Activated CD4-positive, alpha-beta memory T cell treated with anti-CD3 and anti-CD28 coated beads for 36 hours (primary cell): ENCODE measurements around the gene ATP7B. TPM values are rescaled to one million over a fixed set of nuclear protein-coding genes. Genes with fewer than 3 reads are reported as not detected.
"Not testable (repeated sequence)": the region's sequence is repeated elsewhere in the genome, so short reads cannot be mapped to it uniquely, and the experiment has no call there.

Experiments used
- CTCF ChIA-PET: fragments of 350-600 bp; sonication (Branson Sonifier 250); formaldehyde crosslinking; loops from one replicate; lab custom pipeline; 2021; ENCODE audit warnings: antibody characterized with exemption, inconsistent platforms; lab: Charles Lee
- POLR2A ChIA-PET: fragments of 350-600 bp; sonication (Branson Sonifier 250); formaldehyde crosslinking; loops from one replicate; lab custom pipeline; 2021; ENCODE audit warnings: antibody characterized with exemption; lab: Charles Lee
- DNase-seq: peaks from one replicate; pipeline ENCODE4 v3.0.0-alpha.2; 2020
- H3K27ac Mint-ChIP-seq: one replicate; pipeline ENCODE4 v1.8.0; 2021; ENCODE audit warnings: mixed read lengths
- H3K27me3 Mint-ChIP-seq: one replicate; pipeline ENCODE4 v1.8.0; 2021; ENCODE audit warnings: mixed read lengths
- H3K36me3 Mint-ChIP-seq: one replicate; pipeline ENCODE4 v1.8.0; 2021; ENCODE audit warnings: mixed read lengths
- H3K4me1 Mint-ChIP-seq: one replicate; pipeline ENCODE4 v1.8.0; 2021; ENCODE audit warnings: low read depth, mixed read lengths
- H3K4me3 Mint-ChIP-seq: one replicate; pipeline ENCODE4 v1.8.0; 2021; ENCODE audit warnings: mild to moderate bottlenecking, mixed read lengths
- H3K9me3 Mint-ChIP-seq: one replicate; pipeline ENCODE4 v1.8.0; 2021; ENCODE audit warnings: mixed read lengths
- intact Hi-C: fragments of 100-400 bp; cut with micrococcal nuclease; formaldehyde crosslinking; loops from one replicate; pipeline ENCODE4 v1.15.1; 2023
- total RNA-seq, 2 experiments: library from RNA; stranded (reverse); gene quantifications; one replicate each; pipeline ENCODE4 v1.2.3, GENCODE V29; 2021

The ATP7B gene
- total RNA-seq, 2 experiments from 2014 or later = 0.86 to 1.5 TPM

GRCh38 chr13:51995677-51996551 is 15.3 kb downstream of the ATP7B start:
- Mint-ChIP-seq H3K9me3 (no peaks in the 10 kb centered on the region), H3K27me3 (peaks cover 7% of the 10 kb centered on the region), H3K4me3 (no peak overlapping the region), H3K36me3 (no peaks in the 10 kb centered on the region), H3K27ac (no peak overlapping the region), H3K4me1 (no peaks in the 10 kb centered on the region)
- ChIA-PET CTCF (no interaction called here), POLR2A (no interaction called here)
- DNase-seq = no peak
- intact Hi-C loops = no loop called here

DNA sequence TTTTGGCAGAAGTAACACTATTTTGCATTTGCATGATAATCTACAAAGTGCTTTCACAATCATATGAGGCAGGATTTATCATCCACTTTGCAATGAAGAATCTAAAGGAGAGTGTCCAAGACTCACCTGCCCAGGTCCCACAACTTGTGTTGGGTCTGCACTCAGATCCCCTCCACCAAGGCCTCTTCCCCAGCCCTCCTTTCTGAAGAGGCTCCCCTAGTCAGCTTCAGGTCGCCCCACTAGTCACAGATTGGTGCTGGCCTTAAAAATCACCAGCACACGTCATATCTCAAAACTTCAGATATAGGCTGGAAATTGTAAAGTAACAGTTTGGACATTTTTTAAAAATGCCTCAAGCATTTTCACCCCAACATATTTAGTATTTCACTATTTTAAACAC is 17.5 kb downstream of the ATP7B start:
- ChIA-PET CTCF (no interaction called here), POLR2A (no interaction called here)
- H3K9me3 Mint-ChIP-seq = no peaks in the 10 kb centered on the region
- no peak overlapping the region for H3K4me3 Mint-ChIP-seq
- H3K4me1 Mint-ChIP-seq = no peaks in the 10 kb centered on the region
- intact Hi-C loops = no loop called here
- no peaks in the 10 kb centered on the region for H3K27me3 Mint-ChIP-seq
- H3K27ac Mint-ChIP-seq = no peak overlapping the region
- no peak for DNase-seq
- no peaks in the 10 kb centered on the region for H3K36me3 Mint-ChIP-seq

DNA sequence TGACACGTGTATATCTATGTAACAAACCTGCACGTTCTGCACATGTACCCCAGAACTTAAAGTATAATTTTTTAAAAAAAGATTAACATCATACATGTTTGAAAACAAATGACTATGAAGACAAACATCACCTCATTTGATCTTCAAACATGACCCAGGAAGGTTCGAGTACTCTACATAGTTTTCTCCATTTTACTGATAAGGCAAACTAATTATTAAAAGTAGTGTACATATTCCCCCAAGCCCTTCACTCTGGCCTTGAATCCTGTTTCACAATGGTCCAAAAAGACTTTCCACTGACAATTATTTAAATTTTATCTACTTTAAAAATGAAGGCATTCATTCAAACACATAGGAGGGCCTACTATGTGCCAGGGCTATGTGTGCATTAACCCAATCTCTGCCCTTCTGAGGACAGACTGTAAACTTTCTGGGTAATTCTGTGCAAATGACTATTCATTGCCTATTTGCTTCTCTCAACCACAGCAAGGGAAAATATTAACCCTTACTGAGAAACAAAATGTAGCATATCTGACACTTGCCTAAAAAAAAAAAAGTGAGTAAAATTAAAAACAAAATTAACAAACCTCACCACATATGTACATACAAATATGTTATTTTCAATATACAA is 22.1 kb downstream of the ATP7B start:
- CTCF ChIA-PET = no interaction called here
- intact Hi-C loops = no loop called here
- H3K4me1 Mint-ChIP-seq = no peaks in the 10 kb centered on the region

GRCh38 chr13:51984904-51985303 is 26.3 kb downstream of the ATP7B start:
- H3K4me1 Mint-ChIP-seq, DNase-seq, POLR2A ChIA-PET, H3K4me3 Mint-ChIP-seq, H3K36me3 Mint-ChIP-seq, H3K9me3 Mint-ChIP-seq, H3K27ac Mint-ChIP-seq, H3K27me3 Mint-ChIP-seq, CTCF ChIA-PET, intact Hi-C loops: not testable (repeated sequence)

More for the DNA sequence above, 22.1 kb downstream of the ATP7B start:
- peaks cover 6% of the 10 kb centered on the region for H3K27me3 Mint-ChIP-seq
- no peaks in the 10 kb centered on the region for H3K36me3 Mint-ChIP-seq
- no peak overlapping the region for H3K4me3 Mint-ChIP-seq
- POLR2A ChIA-PET = no interaction called here
- H3K9me3 Mint-ChIP-seq = peaks cover 6% of the 10 kb centered on the region
- DNase-seq = no peak
- H3K27ac Mint-ChIP-seq = no peak overlapping the region

DNA sequence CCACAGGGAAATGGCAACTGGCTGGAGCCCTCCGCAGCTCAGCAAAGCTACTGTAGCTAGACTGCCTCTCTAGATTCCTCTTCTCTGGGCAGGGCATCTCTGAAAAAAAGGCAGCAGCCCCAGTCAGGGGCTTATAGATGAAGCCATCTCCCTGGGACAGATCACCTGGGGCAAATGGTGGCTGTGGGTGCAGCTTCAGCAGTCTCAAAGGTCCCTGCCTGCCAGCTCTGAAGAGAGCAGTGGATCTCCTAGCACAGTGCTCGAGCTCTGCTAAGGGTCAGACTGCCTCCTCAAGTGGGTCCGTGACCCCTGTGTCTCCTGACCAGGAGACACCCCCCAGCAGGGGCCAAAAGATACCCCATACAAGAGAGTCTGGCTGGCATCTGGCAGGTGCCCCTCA is 28.0 kb downstream of the ATP7B start:
- H3K36me3 Mint-ChIP-seq, CTCF ChIA-PET, H3K4me1 Mint-ChIP-seq, intact Hi-C loops, H3K27ac Mint-ChIP-seq, POLR2A ChIA-PET, H3K9me3 Mint-ChIP-seq, DNase-seq, H3K4me3 Mint-ChIP-seq, H3K27me3 Mint-ChIP-seq: not testable (repeated sequence)

GRCh38 chr13:51981355-51981754 is 29.9 kb downstream of the ATP7B start:
- intact Hi-C loops = no loop called here
- ChIA-PET CTCF (interaction anchor here (1.6 kb wide), 1 partner anchor 146 kb away, joined by 4 read pairs; no protein-coding TSS in a partner anchor), POLR2A (no interaction called here)
- Mint-ChIP-seq H3K4me1 (no peaks in the 10 kb centered on the region), H3K9me3 (peaks cover 6% of the 10 kb centered on the region), H3K27ac (no peak overlapping the region), H3K4me3 (no peak overlapping the region), H3K27me3 (peaks cover 1% of the 10 kb centered on the region), H3K36me3 (no peaks in the 10 kb centered on the region)
- DNase-seq = no peak

DNA sequence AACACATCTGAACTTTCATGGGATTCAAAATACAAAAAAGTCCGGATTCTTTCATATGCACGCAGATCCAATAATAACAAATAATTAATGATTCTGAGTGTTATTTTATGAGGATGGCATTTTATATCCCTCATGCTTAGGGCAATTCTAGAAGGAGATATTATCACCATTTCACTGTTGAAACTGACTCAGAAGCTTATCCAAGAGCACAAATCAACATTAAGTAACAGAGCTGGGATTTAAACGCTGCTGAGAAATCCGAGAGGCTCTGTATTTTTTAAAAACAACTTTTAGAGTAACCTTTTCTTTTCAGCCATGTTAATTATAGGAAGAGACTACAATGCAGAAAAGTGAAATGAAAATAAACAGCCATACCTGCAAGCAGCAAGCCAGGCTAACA is 30.3 kb downstream of the ATP7B start:
- POLR2A ChIA-PET = no interaction called here
- CTCF ChIA-PET = interaction anchor here (1.6 kb wide), 1 partner anchor 146 kb away, joined by 4 read pairs; no protein-coding TSS in a partner anchor

GRCh38 chr13:51978796-51979556 is 32.3 kb downstream of the ATP7B start:
- Mint-ChIP-seq H3K9me3 (no peaks in the 10 kb centered on the region), H3K4me3 (no peak overlapping the region), H3K27me3 (no peaks in the 10 kb centered on the region), H3K4me1 (no peaks in the 10 kb centered on the region), H3K36me3 (no peaks in the 10 kb centered on the region), H3K27ac (no peak overlapping the region)
- DNase-seq = no peak
- intact Hi-C loops = no loop called here
- CTCF ChIA-PET = interaction anchor here (0.7 to 1.3 kb wide), 2 partner anchors 23 to 55 kb away, joined by 3 to 4 read pairs; no protein-coding TSS in a partner anchor
- POLR2A ChIA-PET = no interaction called here

More for the DNA sequence above, 30.3 kb downstream of the ATP7B start:
- no peaks in the 10 kb centered on the region for H3K4me1 Mint-ChIP-seq
- H3K4me3 Mint-ChIP-seq = no peak overlapping the region
- H3K36me3 Mint-ChIP-seq = no peaks in the 10 kb centered on the region
- intact Hi-C loops = no loop called here
- no peak overlapping the region for H3K27ac Mint-ChIP-seq
- H3K9me3 Mint-ChIP-seq = peaks cover 6% of the 10 kb centered on the region
- DNase-seq = no peak
- H3K27me3 Mint-ChIP-seq = peaks cover 1% of the 10 kb centered on the region

DNA sequence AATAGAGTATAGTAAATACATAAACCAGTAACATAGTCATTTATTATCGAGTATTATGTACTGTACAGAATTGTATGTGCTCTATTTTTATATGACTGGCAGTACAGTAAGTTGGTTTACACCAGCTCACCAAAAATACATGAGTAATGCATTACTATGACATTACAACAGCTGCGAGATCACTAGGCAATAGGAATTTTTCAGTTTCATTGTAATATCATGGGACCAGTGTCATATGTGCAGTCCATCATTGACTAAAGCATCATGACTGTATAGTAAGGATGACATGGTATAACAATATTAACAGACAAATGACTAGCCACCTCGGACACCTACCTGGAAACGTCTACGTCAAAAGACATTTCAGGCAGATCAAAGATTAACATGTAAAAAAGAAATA is 33.6 kb downstream of the ATP7B start:
- no peak for DNase-seq
- CTCF ChIA-PET = interaction anchor here (0.9 to 1.4 kb wide), 2 partner anchors 10 to 150 kb away, joined by 3 to 4 read pairs; no protein-coding TSS in a partner anchor
- POLR2A ChIA-PET = no interaction called here
- no peaks in the 10 kb centered on the region for H3K9me3 Mint-ChIP-seq
- no peak overlapping the region for H3K4me3 Mint-ChIP-seq
- intact Hi-C loops = no loop called here
- H3K27ac Mint-ChIP-seq = no peak overlapping the region
- no peaks in the 10 kb centered on the region for H3K36me3 Mint-ChIP-seq
- no peaks in the 10 kb centered on the region for H3K4me1 Mint-ChIP-seq
- no peaks in the 10 kb centered on the region for H3K27me3 Mint-ChIP-seq

GRCh38 chr13:51976890-51977289 is 34.4 kb downstream of the ATP7B start:
- DNase-seq = no peak
- H3K9me3 Mint-ChIP-seq = no peaks in the 10 kb centered on the region
- H3K4me3 Mint-ChIP-seq = no peak overlapping the region
- intact Hi-C loops = no loop called here
- no peaks in the 10 kb centered on the region for H3K27me3 Mint-ChIP-seq
- H3K36me3 Mint-ChIP-seq = no peaks in the 10 kb centered on the region
- no peak overlapping the region for H3K27ac Mint-ChIP-seq
- POLR2A ChIA-PET = no interaction called here
- CTCF ChIA-PET = interaction anchor here (0.9 to 1.4 kb wide), 3 partner anchors 9 to 151 kb away, joined by 3 to 4 read pairs (median 4); no protein-coding TSS in a partner anchor
- H3K4me1 Mint-ChIP-seq = no peaks in the 10 kb centered on the region

DNA sequence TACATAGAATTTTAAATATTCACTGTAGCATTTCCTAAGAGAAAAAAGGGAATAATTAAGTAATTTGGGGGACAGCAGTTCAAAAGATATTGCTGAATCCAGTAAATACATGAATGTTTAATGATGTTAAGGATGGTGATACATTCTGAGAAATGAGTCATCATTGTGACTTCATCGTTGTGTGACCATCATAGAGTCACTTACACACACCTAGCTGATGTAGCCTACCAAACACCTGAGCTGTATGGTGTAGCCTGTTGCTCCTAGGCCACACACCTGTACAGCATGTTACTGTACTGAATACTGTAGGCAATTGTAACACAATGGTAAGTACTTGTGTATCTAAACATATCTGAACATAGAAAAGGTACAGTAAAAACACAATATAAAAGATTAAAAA is 34.8 kb downstream of the ATP7B start:
- H3K36me3 Mint-ChIP-seq = no peaks in the 10 kb centered on the region
- DNase-seq = no peak
- no peaks in the 10 kb centered on the region for H3K4me1 Mint-ChIP-seq
- H3K27ac Mint-ChIP-seq = no peak overlapping the region
- no peaks in the 10 kb centered on the region for H3K27me3 Mint-ChIP-seq
- ChIA-PET CTCF (interaction anchor here (0.6 to 0.9 kb wide), 2 partner anchors 15 to 23 kb away, joined by 3 to 4 read pairs; no protein-coding TSS in a partner anchor), POLR2A (no interaction called here)
- intact Hi-C loops = no loop called here
- H3K4me3 Mint-ChIP-seq = no peak overlapping the region
- no peaks in the 10 kb centered on the region for H3K9me3 Mint-ChIP-seq

DNA sequence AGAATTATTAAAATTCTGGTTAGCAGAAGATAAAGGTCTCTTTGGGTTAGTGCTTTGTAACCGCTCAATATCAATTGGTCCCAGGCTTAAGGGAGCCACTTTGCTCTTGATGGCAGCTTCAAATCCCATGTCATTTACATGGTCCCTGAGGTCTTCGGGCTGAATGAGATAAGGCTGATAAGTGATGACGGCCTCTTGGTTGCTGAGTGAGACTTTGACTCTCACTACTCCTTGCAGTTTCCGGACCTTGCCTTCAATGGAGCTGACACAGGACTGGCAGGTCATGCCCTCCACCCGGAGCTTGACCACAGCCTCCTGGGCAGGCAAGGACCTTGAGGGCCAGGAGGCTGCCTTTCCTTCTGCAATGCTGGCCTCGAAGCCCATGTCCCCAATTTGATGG is 36.8 kb downstream of the ATP7B start:
- no peaks in the 10 kb centered on the region for H3K9me3 Mint-ChIP-seq
- CTCF ChIA-PET = no interaction called here
- POLR2A ChIA-PET = no interaction called here
- DNase-seq = no peak
- no peak overlapping the region for H3K4me3 Mint-ChIP-seq
- no peaks in the 10 kb centered on the region for H3K27me3 Mint-ChIP-seq
- H3K4me1 Mint-ChIP-seq = peaks cover 15% of the 10 kb centered on the region
- no peaks in the 10 kb centered on the region for H3K36me3 Mint-ChIP-seq
- no peak overlapping the region for H3K27ac Mint-ChIP-seq
- intact Hi-C loops = no loop called here
